NCI-H2196 (cell line): ENCODE measurements around the gene ABRAXAS1.

Source experiments
- DNase-seq: peaks from one replicate; lab custom pipeline; 2025; ENCODE audit not compliant: unreplicated experiment; lab: John Stamatoyannopoulos, UW

Gene ABRAXAS1

GRCh38 chr4:83454686-83455085 is 30.2 kb downstream of the ABRAXAS1 start:
- no peak for DNase-seq

DNA sequence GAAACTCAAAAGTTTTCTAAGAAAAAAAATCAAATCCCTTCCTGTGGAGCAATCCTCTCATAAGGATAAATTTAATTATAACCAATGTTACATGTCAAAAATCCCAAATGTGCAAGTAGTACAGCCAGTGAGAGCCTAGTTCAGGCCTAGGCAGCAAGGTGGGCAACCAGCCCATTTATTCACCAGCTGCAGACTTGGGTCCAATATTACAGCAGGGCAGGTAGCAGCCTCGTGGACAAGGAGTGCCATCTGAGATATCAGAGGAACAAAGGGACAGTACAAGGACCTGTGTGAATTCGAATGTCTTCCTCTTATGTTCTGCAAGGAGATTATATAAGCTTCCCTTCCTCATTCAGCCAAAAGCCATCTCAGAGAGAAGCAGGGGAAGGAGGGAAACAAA is 35.9 kb downstream of the ABRAXAS1 start:
- no peak for DNase-seq

DNA sequence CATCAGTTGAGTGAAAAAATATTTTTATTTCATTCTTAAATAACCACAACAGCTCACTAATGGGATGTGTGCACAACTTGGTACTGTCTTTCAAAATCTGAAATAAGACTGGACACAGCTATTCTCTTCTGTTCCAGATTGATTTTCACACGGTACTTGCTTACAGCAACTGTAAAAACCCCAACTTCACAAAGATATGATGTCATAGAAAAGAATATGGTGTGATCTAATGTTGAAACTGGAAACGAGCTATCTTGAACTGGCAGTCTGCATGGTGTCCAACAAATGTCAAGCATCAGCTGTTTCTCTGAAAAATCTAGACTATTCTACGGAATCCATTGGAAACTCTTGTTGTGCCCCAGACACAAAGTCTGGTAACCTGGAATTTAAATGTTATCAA is 44.0 kb downstream of the ABRAXAS1 start:
- no peak for DNase-seq

DNA sequence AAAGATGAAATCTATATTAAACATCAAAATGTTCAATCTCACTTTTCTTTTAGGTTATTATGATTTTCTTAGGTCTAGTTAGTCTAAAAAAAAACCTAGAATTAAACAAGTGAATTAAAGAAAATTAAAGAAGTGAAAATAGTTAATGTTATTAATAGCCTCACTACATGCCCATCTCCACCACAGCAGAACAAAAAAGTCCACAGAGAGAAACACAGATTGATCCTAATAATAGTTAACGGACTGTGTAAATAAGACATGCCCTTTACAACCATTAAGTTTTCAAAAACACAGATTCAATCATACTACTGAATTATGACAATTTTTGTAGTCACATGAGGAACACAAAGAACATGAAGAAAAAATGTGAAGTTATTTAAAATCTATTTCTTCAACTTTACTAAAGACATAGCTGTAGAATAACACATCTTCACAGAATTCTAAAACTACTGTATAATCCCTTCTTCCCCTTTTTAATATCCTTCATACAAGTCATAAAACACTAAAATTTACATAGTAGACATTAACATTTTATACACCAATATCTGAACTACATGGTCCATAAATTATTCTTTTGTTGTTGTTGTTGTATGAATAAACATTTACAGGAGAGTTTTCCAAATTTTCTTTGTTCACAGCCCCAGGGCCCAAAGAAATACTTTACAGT is 44.6 kb downstream of the ABRAXAS1 start:
- no peak for DNase-seq

- DNase-seq = no peak
Measured at GRCh38 chr4:83438719-83439118, 46.2 kb downstream of the ABRAXAS1 start.

- no peak for DNase-seq
Measured at GRCh38 chr4:83436680-83437079, 48.2 kb downstream of the ABRAXAS1 start.

DNA sequence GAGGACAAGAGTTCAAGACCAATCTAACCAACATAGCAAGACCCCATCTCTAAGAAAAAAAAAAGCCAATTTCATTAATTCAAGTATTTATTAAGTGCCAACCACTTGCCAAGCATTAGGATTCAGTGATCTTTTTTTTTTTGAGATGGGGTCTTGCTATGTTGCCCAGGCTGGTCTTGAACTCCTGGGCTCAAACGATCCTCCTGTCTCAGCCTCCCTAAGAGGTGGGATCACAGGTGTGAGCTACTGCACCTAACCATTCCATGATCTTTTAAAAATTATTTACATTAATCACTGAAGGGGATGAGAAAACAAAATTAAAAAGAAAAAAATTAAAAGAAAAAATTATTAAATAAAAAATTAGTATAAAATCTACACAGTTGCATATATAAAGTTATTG is 53.7 kb downstream of the ABRAXAS1 start:
- no peak for DNase-seq

- DNase-seq = no peak
Measured at GRCh38 chr4:83418211-83418610, 66.7 kb downstream of the ABRAXAS1 start.

- DNase-seq = no peak
Measured at GRCh38 chr4:83417566-83417965, 67.3 kb downstream of the ABRAXAS1 start.

GRCh38 chr4:83413676-83414075 is 71.2 kb downstream of the ABRAXAS1 start:
- no peak for DNase-seq
